ENCODE data around the gene PLCH1.
A peak's percentile ranks its signal among the peaks of the same experiment; 100 is the strongest.

PLCH1 gene

DNA sequence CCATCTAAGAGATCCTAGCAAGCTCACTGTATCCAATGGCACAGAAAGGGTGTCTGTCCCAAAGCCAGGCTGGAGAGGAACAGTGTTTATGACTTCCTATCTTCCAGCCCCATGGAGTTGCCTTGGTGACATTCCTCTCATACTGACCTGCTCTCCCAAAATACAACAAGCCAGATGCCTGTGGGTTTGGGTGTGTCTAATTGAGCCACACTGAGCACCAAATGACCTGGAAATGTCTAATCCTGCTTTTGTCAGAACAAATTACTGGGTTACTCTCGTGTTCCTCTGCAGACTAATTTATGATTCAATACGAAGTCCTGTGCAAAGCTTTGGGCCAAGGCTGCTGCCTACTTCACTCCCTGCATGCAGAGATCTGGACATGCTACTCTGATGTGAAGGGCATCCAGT lies 353.3 kb downstream of the PLCH1 start:
- no peak overlapping the region for H3K4me3 ChIP-seq (ENCODE audit: low read length)
- DNase-seq (ENCODE audit: low read depth), result peak; percentile 83
- TF ChIP-seq, protein P1, sequence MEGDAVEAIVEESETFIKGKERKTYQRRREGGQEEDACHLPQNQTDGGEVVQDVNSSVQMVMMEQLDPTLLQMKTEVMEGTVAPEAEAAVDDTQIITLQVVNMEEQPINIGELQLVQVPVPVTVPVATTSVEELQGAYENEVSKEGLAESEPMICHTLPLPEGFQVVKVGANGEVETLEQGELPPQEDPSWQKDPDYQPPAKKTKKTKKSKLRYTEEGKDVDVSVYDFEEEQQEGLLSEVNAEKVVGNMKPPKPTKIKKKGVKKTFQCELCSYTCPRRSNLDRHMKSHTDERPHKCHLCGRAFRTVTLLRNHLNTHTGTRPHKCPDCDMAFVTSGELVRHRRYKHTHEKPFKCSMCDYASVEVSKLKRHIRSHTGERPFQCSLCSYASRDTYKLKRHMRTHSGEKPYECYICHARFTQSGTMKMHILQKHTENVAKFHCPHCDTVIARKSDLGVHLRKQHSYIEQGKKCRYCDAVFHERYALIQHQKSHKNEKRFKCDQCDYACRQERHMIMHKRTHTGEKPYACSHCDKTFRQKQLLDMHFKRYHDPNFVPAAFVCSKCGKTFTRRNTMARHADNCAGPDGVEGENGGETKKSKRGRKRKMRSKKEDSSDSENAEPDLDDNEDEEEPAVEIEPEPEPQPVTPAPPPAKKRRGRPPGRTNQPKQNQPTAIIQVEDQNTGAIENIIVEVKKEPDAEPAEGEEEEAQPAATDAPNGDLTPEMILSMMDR (conservative IDR thresholded peaks at IDR 0.05; ENCODE audit: low read depth, low read length), result no peak

DNA sequence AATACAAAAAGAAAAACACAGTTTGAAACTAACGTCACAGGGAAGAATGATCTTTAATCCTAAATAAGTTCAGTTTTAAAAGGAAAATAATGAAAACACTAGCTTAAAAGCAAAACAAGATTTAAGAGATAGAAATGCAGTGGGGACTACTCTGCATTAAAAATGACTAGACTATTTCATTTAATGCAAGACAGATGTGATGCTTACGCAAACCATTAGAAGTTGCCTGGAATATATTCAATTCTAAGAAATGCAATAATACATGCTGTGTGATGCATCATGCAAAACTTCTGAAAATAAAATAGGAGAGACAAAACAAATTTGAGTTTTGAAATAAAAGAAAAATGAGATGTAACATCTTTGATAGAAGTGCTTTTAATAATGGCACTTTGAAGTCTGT lies 353.8 kb downstream of the PLCH1 start:
- DNase-seq (ENCODE audit: low read depth), result no peak
- no peak overlapping the region for H3K4me3 ChIP-seq (ENCODE audit: low read length)
- TF ChIP-seq, protein P1 (conservative IDR thresholded peaks at IDR 0.05; ENCODE audit: low read depth, low read length), result no peak

DNA sequence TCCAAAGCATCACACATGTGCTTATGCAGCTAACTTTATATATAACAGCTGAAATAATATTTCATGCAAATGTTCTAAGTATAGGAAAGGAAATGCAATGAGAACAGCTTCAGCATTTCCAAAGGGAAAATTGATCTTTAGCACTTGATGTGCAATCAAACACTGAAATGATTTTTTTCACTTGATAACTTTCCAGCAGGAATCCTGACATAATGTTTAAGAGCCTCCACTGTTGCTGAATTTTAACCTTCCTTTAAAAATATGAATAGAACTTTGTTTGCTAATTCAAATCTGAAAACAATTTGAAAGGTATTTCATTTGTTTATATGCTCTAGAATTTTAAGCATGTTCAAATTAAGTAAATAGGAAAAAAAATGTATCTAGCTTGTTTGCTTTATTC lies 354.5 kb downstream of the PLCH1 start:
- H3K4me3 ChIP-seq (ENCODE audit: low read length), result no peak overlapping the region
- DNase-seq (ENCODE audit: low read depth), result no peak
- TF ChIP-seq, protein P1 (conservative IDR thresholded peaks at IDR 0.05; ENCODE audit: low read depth, low read length), result no peak

DNA sequence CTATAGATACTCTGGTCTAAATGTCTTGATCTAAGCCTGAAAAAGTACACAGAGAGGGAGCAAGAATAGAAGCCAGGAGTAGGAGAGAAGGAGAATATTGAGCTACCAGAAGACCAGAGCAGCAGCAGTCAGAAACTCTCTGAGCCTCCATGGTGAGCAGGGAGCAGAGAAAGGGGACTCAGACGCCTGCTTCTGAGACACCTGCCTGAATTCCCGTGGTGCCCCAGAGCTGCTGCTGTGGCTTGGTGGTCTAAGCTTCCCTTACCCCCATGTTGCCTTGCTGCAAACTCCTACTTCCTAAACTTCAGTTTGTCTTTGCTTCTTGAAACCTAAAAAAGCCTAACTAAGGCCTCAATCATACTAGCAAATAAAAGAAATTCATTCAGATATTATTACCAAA lies 356.5 kb downstream of the PLCH1 start:
- TF ChIP-seq, protein P1 (conservative IDR thresholded peaks at IDR 0.05; ENCODE audit: low read depth, low read length), result no peak
- no peak overlapping the region for H3K4me3 ChIP-seq (ENCODE audit: low read length)
- DNase-seq (ENCODE audit: low read depth), result no peak

DNA sequence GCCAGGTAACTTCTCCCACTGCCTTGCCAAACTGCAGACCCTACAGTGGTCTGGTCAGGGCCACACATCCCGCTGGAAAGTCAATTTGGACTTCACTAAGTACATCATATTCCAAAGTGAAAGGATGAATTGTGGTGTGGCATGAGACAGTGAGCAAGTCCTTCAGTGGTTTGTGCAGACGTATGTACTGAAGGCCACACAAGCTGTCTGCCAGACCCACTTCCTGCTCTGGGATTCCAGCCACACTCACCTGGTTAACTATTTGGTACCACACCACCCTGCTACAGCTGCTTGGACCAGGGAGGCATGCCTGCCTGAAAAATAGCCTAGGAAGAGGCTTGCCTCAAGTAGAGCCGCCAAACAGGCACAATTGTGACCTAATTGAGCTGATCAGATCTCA lies 357.3 kb downstream of the PLCH1 start:
- TF ChIP-seq, protein P1 (conservative IDR thresholded peaks at IDR 0.05; ENCODE audit: low read depth, low read length), result no peak
- no peak for DNase-seq (ENCODE audit: low read depth)

DNA sequence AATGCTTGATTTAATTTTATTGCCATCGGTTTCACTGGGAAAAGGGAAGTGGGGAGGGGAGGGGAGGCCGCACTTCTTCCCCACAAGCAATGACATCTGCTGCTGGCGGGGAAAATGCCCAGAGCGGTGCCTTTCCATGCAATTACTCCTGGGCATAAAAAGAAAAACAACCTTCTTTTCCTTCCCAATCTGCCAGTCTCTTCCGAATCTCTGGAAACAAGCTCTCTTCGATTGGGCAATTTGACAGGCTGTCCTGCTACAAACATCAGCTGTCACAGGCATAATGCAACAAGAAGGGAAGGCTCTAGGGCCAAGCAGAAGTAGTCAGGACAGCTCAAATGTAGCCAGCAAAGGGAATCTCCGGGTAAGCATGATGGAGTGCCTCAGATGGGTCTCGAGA lies 358.0 kb downstream of the PLCH1 start:
- no peak overlapping the region for H3K4me3 ChIP-seq (ENCODE audit: low read length)
- TF ChIP-seq, protein P1 (conservative IDR thresholded peaks at IDR 0.05; ENCODE audit: low read depth, low read length), result no peak
- DNase-seq (ENCODE audit: low read depth), result no peak

More for the DNA sequence above, 357.3 kb downstream of the PLCH1 start:
- no peak overlapping the region for H3K4me3 ChIP-seq (ENCODE audit: low read length)

DNA sequence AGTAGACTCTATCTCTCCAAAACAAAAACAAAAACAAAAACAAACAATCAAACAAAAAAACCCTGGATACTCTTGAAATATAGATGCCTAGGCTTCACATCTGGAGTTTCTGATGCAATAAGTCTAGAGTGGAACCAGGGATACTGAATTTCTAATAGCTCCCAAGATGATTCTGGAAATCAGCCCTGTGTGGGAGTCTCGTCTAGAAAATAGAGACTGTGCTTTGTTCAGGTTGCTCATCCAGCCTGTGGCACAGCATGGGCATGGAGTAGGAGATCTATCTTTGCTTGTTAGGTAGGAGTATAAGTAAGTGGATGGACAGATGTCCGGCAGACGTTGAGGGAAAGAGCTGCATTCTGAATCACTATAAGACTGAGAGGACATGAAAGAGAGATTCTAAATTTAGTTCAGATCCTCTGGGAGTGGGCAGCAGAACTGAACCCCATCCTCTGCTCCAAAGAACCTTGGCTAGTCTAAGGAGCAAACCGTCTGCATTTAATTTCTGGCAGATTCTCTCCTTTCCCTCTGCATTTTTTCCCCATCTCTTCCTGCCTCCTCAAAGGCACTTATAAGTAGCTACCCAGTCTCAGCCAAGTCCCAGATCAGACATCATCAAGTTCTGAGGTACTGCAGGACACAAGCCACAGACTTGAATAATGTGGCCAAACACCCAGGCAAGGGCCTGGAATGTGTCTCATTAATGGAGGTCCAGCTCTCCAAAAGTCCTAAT lies 358.8 kb downstream of the PLCH1 start:
- TF ChIP-seq, protein P1 (conservative IDR thresholded peaks at IDR 0.05; ENCODE audit: low read depth, low read length), result no peak
- DNase-seq (ENCODE audit: low read depth), result no peak
- H3K4me3 ChIP-seq (ENCODE audit: low read length), result no peak overlapping the region
